ENCODE results near the gene TCAF1.
A peak's percentile ranks its signal among the peaks of the same experiment; 100 is the strongest.

Gene TCAF1

GRCh38 chr7:143901668-143902331 lies at the start of gene TCAF1:
Gene TCAF1, minus strand, starts transcription at chr7:143902176. Its CDS starts 25,568 bp downstream, at chr7:143876608.
- peak; percentile 60 for FAIRE-seq

GRCh38 chr7:143948733-143949132 lies 46.8 kb upstream of the TCAF1 start:
- no peak for FAIRE-seq

GRCh38 chr7:143947111-143947510 lies 45.1 kb upstream of the TCAF1 start:
- FAIRE-seq = no peak

GRCh38 chr7:143945423-143945822 lies 43.4 kb upstream of the TCAF1 start:
- no peak for FAIRE-seq

- no peak for FAIRE-seq
Measured at GRCh38 chr7:143938379-143939243, 36.6 kb upstream of the TCAF1 start.

- no peak for FAIRE-seq
Measured at GRCh38 chr7:143936087-143937009, 34.4 kb upstream of the TCAF1 start.

GRCh38 chr7:143934526-143935325 lies 32.8 kb upstream of the TCAF1 start, which contains the start of gene OR2F2:
Gene OR2F2, plus strand, starts transcription at chr7:143935233. Its CDS starts 0 bp downstream, at chr7:143935233.
- no peak for FAIRE-seq

- no peak for FAIRE-seq
Measured at GRCh38 chr7:143931739-143932138, 29.8 kb upstream of the TCAF1 start.

GRCh38 chr7:143929224-143929920 lies 27.4 kb upstream of the TCAF1 start:
- FAIRE-seq = no peak

- no peak for FAIRE-seq
Measured at GRCh38 chr7:143924851-143925250, 22.9 kb upstream of the TCAF1 start.

GRCh38 chr7:143914938-143915652 lies 13.1 kb upstream of the TCAF1 start:
- FAIRE-seq = no peak

GRCh38 chr7:143913945-143914615 lies 12.1 kb upstream of the TCAF1 start:
- no peak for FAIRE-seq

GRCh38 chr7:143910473-143911248 lies 8.7 kb upstream of the TCAF1 start:
- FAIRE-seq = no peak

- no peak for FAIRE-seq
Measured at GRCh38 chr7:143909863-143910262, 7.9 kb upstream of the TCAF1 start.

- no peak for FAIRE-seq
Measured at GRCh38 chr7:143908120-143908519, 6.1 kb upstream of the TCAF1 start.

GRCh38 chr7:143906895-143907294 lies 4.9 kb upstream of the TCAF1 start:
- no peak for FAIRE-seq

GRCh38 chr7:143906151-143906550 lies 4.2 kb upstream of the TCAF1 start:
- FAIRE-seq = no peak

- no peak for FAIRE-seq
Measured at GRCh38 chr7:143905509-143905908, 3.5 kb upstream of the TCAF1 start.

- FAIRE-seq = no peak
Measured at GRCh38 chr7:143902332-143902899, 440 bp upstream of the TCAF1 start.

Measured in colon (tissue), 2 donors.